Tibial artery (tissue), 4 donors: ENCODE measurements around the gene NDUFAF8.

Experiments used
- DNase-seq, 2 donors: peaks; one replicate each; pipeline ENCODE4 v3.0.0-alpha.2; 2019
- H3K27ac ChIP-seq, 2 donors: fragments of 200-600 bp; sonication (generic) in 1 of 2; 1 replicate in 1 of 2; 2 replicates in 1 of 2; pipeline ENCODE4 v1.5.1; 2018 to 2019; ENCODE audit warnings: mild to moderate bottlenecking in 1 of 2
- H3K27me3 ChIP-seq, 2 donors: fragments of 200-600 bp; sonication (generic) in 1 of 2; one replicate each; pipeline versions ENCODE4 v1.5.1 to v1.6.0; 2016 to 2019
- H3K36me3 ChIP-seq, 3 donors: fragments of 200-600 bp; sonication (generic) in 2 of 3; one replicate each; pipeline ENCODE4 v1.5.1; 2016 to 2019; ENCODE audit warnings: mild to moderate bottlenecking in 2 of 3
- H3K4me1 ChIP-seq, 4 donors: fragments of 200-600 bp; sonication (generic) in 2 of 4; 1 replicate in 3 of 4; 2 replicates in 1 of 4; pipeline ENCODE4 v1.5.1; 2016 to 2019
- H3K4me3 ChIP-seq, 2 donors: fragments of 200-600 bp; sonication (generic) in 1 of 2; 1 replicate in 1 of 2; 2 replicates in 1 of 2; pipeline ENCODE4 v1.5.1; 2018 to 2019; ENCODE audit warnings: mild to moderate bottlenecking in 2 of 2
- H3K9me3 ChIP-seq, 3 donors: fragments of 200-600 bp; sonication (generic) in 1 of 3; one replicate each; pipeline ENCODE4 v1.5.1; 2016 to 2019
- CTCF ChIP-seq, 2 experiments: fragments of 200-600 bp in 1 of 2; fragments of 450-650 bp in 1 of 2; IDR thresholded peaks; one replicate each; pipeline ENCODE4 v1.5.1; 2017 to 2019; ENCODE audit warnings: antibody characterized with exemption in 2 of 2, mild to moderate bottlenecking in 1 of 2, moderate library complexity in 1 of 2
- intact Hi-C: fragments of 100-400 bp; cut with DNase I; formaldehyde crosslinking; loops from one replicate; pipeline ENCODE4 v1.15.0; 2023; ENCODE audit warnings: low total_unique reads

NDUFAF8 gene

GRCh38 chr17:81209141-81209540 is 30.0 kb upstream of the NDUFAF8 start:
- DNase-seq, result no peak
- intact Hi-C loops, result no loop called here
- TF ChIP-seq CTCF (IDR thresholded peaks at IDR 0.05), result no peak

GRCh38 chr17:81210466-81210865 is 28.7 kb upstream of the NDUFAF8 start:
- Histone ChIP-seq H3K4me1 (peaks cover 0 to 44% (median 20%) of the 10 kb centered on the region in 4 donors), H3K27me3 (no peaks in the 10 kb centered on the region), H3K9me3 (no peaks in the 10 kb centered on the region), H3K36me3 (peaks cover 0 to 21% (median 0%) of the 10 kb centered on the region in 3 donors), H3K27ac (peak overlapping the region; percentile 64 to 65), H3K4me3 (peak overlapping the region; percentile 8 to 20)
- intact Hi-C loops, result no loop called here
- no peak for DNase-seq
- TF ChIP-seq CTCF (IDR thresholded peaks at IDR 0.05), result no peak

More at GRCh38 chr17:81209141-81209540, 30.0 kb upstream of the NDUFAF8 start:
- Histone ChIP-seq H3K4me1 (peaks cover 0 to 45% (median 20%) of the 10 kb centered on the region in 4 donors), H3K9me3 (no peaks in the 10 kb centered on the region), H3K36me3 (peaks cover 0 to 21% (median 0%) of the 10 kb centered on the region in 3 donors), H3K27ac (no peak overlapping the region), H3K4me3 (no peak overlapping the region), H3K27me3 (no peaks in the 10 kb centered on the region)

GRCh38 chr17:81210868-81211267 is 28.2 kb upstream of the NDUFAF8 start:
- no peak for DNase-seq
- no peaks in the 10 kb centered on the region for H3K9me3 ChIP-seq
- peak overlapping the region; percentile 64 to 65 for H3K27ac ChIP-seq
- peaks cover 0 to 21% (median 0%) of the 10 kb centered on the region in 3 donors for H3K36me3 ChIP-seq
- H3K4me3 ChIP-seq, result peak overlapping the region; percentile 8 to 20
- peaks cover 0 to 40% (median 20%) of the 10 kb centered on the region in 4 donors for H3K4me1 ChIP-seq
- no peaks in the 10 kb centered on the region for H3K27me3 ChIP-seq
- intact Hi-C loops, result no loop called here
- TF ChIP-seq CTCF (IDR thresholded peaks at IDR 0.05), result no peak

GRCh38 chr17:81212365-81212764 is 26.8 kb upstream of the NDUFAF8 start:
- intact Hi-C loops, result no loop called here
- H3K36me3 ChIP-seq, result peaks cover 0 to 17% (median 0%) of the 10 kb centered on the region in 3 donors
- peaks cover 0 to 26% (median 8%) of the 10 kb centered on the region in 4 donors for H3K4me1 ChIP-seq
- no peak for DNase-seq
- H3K27me3 ChIP-seq, result no peaks in the 10 kb centered on the region
- no peak overlapping the region for H3K4me3 ChIP-seq
- H3K9me3 ChIP-seq, result no peaks in the 10 kb centered on the region
- H3K27ac ChIP-seq, result no peak overlapping the region
- TF ChIP-seq CTCF (IDR thresholded peaks at IDR 0.05), result no peak

- no peaks in the 10 kb centered on the region for H3K9me3 ChIP-seq
- H3K4me1 ChIP-seq, result peaks cover 0 to 21% (median 7%) of the 10 kb centered on the region in 4 donors
- no peak overlapping the region for H3K27ac ChIP-seq
- TF ChIP-seq CTCF (IDR thresholded peaks at IDR 0.05), result no peak
- H3K4me3 ChIP-seq, result no peak overlapping the region
- H3K27me3 ChIP-seq, result no peaks in the 10 kb centered on the region
- peaks cover 0 to 23% (median 0%) of the 10 kb centered on the region in 3 donors for H3K36me3 ChIP-seq
- no peak for DNase-seq
- intact Hi-C loops, result no loop called here
These were observed 25.1 kb upstream of the NDUFAF8 start for GRCh38 chr17:81213978-81214377.

GRCh38 chr17:81217491-81217890 is 21.6 kb upstream of the NDUFAF8 start:
- Histone ChIP-seq H3K9me3 (no peaks in the 10 kb centered on the region), H3K4me3 (no peak overlapping the region), H3K27me3 (no peaks in the 10 kb centered on the region), H3K4me1 (peaks cover 6 to 13% (median 12%) of the 10 kb centered on the region in 4 donors), H3K27ac (no peak overlapping the region), H3K36me3 (peaks cover 0 to 31% (median 0%) of the 10 kb centered on the region in 3 donors)
- no peak for TF ChIP-seq CTCF (IDR thresholded peaks at IDR 0.05)
- intact Hi-C loops, result no loop called here
- no peak for DNase-seq
